Peyer's patch (tissue), 4 donors: ENCODE measurements around the gene MYLK.

Experiments
- CTCF ChIP-seq, 6 experiments: fragments of 450-650 bp in 4 of 6; fragments of 200-600 bp in 2 of 6; sonication (generic) in 1 of 6; IDR thresholded peaks; one replicate each; pipeline ENCODE4 v1.5.1; 2017 to 2019; ENCODE audit warnings: antibody characterized with exemption in 6 of 6, mild to moderate bottlenecking in 3 of 6, moderate library complexity in 1 of 6
- POLR2A ChIP-seq, 2 donors: fragments of 450-650 bp; IDR thresholded peaks; one replicate each; pipeline ENCODE4 v1.5.1; 2017; ENCODE audit warnings: antibody characterized with exemption in 2 of 2, mild to moderate bottlenecking in 2 of 2, moderate library complexity in 2 of 2

- TF ChIP-seq CTCF (IDR thresholded peaks at IDR 0.05), result no peak
- TF ChIP-seq POLR2A (IDR thresholded peaks at IDR 0.05), result no peak
These were observed 105.6 kb downstream of the MYLK start for GRCh38 chr3:123778525-123778924.
